AG10803 (cell line): Measurements from ENCODE around the gene DRD2.
A peak's percentile ranks its signal among the peaks of the same experiment; 100 is the strongest.

Source experiments
- DNase-seq: peaks from one replicate; pipeline ENCODE4 v3.0.0; 2010; ENCODE audit warnings: low read depth
- H3K4me3 ChIP-seq: 2 replicates; pipeline ENCODE4 v1.5.1; 2011; ENCODE audit warnings: mild to moderate bottlenecking, low read length, control low read depth
- CTCF ChIP-seq: conservative IDR thresholded peaks from 2 replicates; pipeline ENCODE4 v1.5.1; 2011; ENCODE audit warnings: mild to moderate bottlenecking, low read length, control low read depth, inconsistent platforms

DRD2 gene

GRCh38 chr11:113507341-113507740 is 32.1 kb upstream of the DRD2 start:
- DNase-seq: no peak
- no peak overlapping the region for H3K4me3 ChIP-seq
- TF ChIP-seq CTCF: no peak

- no peak for TF ChIP-seq CTCF
- peak; percentile 1 for DNase-seq
- no peak overlapping the region for H3K4me3 ChIP-seq
Measured at GRCh38 chr11:113506893-113507292, 31.7 kb upstream of the DRD2 start.

- no peak for DNase-seq
- no peak for TF ChIP-seq CTCF
- H3K4me3 ChIP-seq: no peak overlapping the region
Measured at GRCh38 chr11:113506461-113506860, 31.3 kb upstream of the DRD2 start.

- peak; percentile 80 for DNase-seq
Measured at GRCh38 chr11:113505541-113506375, 30.6 kb upstream of the DRD2 start.

DNA sequence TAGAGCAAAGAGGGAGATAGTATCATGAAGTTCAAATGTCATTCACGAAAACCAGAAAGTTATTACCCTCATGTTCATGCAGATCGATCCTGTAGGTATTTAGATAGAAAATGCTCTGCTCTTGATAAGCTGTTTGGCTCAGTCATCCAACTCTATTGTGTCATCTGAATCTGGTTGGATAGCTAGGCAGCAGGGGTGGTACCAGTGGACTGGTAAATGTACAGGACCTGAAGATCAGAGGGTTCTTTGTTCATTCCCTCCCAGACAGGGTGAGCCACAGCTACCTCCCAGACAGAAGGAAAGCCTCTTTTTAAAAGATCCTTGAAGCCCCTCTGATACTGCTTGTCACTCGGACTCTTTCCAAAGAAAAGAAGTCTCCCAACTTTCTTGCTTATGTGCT is 29.8 kb upstream of the DRD2 start:
- H3K4me3 ChIP-seq: no peak overlapping the region
- no peak for DNase-seq
- no peak for TF ChIP-seq CTCF

More at GRCh38 chr11:113505541-113506375, 30.6 kb upstream of the DRD2 start:
- no peak for TF ChIP-seq CTCF
- no peak overlapping the region for H3K4me3 ChIP-seq

DNA sequence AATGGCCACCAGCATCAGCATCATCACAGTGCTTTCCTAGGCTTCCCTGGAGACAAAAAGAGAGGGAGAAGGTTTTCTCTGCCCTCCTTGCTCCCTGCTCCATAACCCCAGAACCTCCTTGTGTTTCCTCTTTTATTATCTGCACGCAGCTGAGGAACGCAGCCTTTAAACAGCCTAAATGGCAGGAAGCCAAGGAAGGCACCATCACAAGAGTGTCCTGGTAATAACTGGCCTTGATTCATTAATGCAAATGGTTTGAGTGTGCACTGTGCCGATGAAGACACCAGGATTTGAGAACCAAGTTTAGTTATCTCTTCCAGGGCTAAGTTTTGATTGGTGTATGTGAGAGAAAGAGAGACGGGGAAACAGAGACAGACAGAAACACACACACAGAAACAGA is 29.4 kb upstream of the DRD2 start:
- no peak for DNase-seq
- no peak for TF ChIP-seq CTCF
- H3K4me3 ChIP-seq: no peak overlapping the region

DNA sequence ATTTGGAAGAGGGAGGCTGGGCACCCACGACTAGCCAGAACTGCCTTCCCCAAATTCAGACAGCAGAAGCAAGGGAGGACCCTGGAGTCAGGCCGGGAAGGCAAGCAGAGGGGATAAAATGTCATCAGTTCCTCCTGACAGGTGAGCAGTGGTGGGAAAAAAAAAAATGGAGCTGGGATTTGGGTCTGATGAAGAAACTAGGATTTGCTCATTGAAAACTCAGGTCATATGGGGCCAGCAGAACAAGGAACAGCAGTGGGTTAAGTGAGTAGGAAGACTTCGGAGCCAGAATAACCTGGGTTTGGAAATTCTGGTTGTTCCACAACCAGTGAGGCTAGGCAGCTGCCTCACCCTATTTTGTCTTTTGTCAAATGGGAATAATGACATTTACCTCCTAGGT is 28.9 kb upstream of the DRD2 start:
- TF ChIP-seq CTCF: no peak
- no peak overlapping the region for H3K4me3 ChIP-seq
- no peak for DNase-seq
